Retinal pigment epithelial cell (primary cell): ENCODE results near the gene OTULIN.

Experiments
- DNase-seq: peaks from one replicate; pipeline ENCODE4 v3.0.0-alpha.2; 2010; ENCODE audit warnings: low read depth
- H3K4me3 ChIP-seq: 2 replicates; pipeline ENCODE4 v1.5.1; 2011; ENCODE audit warnings: mild to moderate bottlenecking, low read length, control low read depth, moderate library complexity
- CTCF ChIP-seq: conservative IDR thresholded peaks from 2 replicates; pipeline ENCODE4 v1.5.1; 2011; ENCODE audit warnings: low read depth, low read length, control low read depth, inconsistent platforms

Gene OTULIN

GRCh38 chr5:14739981-14740380, 75.5 kb downstream of the OTULIN start:
- no peak for DNase-seq
- TF ChIP-seq CTCF, result no peak
- no peak overlapping the region for H3K4me3 ChIP-seq

- TF ChIP-seq CTCF, result no peak
- no peak overlapping the region for H3K4me3 ChIP-seq
- DNase-seq, result no peak
Observed at GRCh38 chr5:14741131-14741530, 76.6 kb downstream of the OTULIN start.

GRCh38 chr5:14741801-14742440, 77.4 kb downstream of the OTULIN start:
- no peak overlapping the region for H3K4me3 ChIP-seq
- no peak for TF ChIP-seq CTCF
- DNase-seq, result no peak

- no peak for DNase-seq
- H3K4me3 ChIP-seq, result no peak overlapping the region
- no peak for TF ChIP-seq CTCF
Observed at GRCh38 chr5:14742498-14742897, 78.0 kb downstream of the OTULIN start.

- H3K4me3 ChIP-seq, result no peak overlapping the region
- DNase-seq, result no peak
- TF ChIP-seq CTCF, result no peak
Observed at GRCh38 chr5:14743601-14744295, 79.2 kb downstream of the OTULIN start.

- no peak for TF ChIP-seq CTCF
- H3K4me3 ChIP-seq, result no peak overlapping the region
- no peak for DNase-seq
Observed at GRCh38 chr5:14744296-14745187, 80.0 kb downstream of the OTULIN start.

GRCh38 chr5:14745188-14745563, 80.7 kb downstream of the OTULIN start:
- H3K4me3 ChIP-seq, result no peak overlapping the region
- TF ChIP-seq CTCF, result no peak
- DNase-seq, result no peak
